HEK293 (cell line): ENCODE measurements around the gene COPZ1.

Experiments
- CTCF ChIA-PET: fragments of 350-600 bp; formaldehyde crosslinking; extraction: SDS; loops from one replicate; lab custom pipeline; 2021; ENCODE audit warnings: antibody characterized with exemption; lab: Yijun Ruan, JAX
- POLR2A ChIA-PET: fragments of 300-600 bp; formaldehyde crosslinking; extraction: SDS; loops from one replicate; lab custom pipeline; 2020; ENCODE audit warnings: antibody characterized with exemption, inconsistent platforms; lab: Yijun Ruan, JAX
- H3K27ac ChIP-seq: fragments of 200-500 bp; sonication (Bioruptor generic); 2 replicates; pipeline ENCODE4 v1.5.1; 2014; ENCODE audit warnings: low read depth, low read length, control low read depth, inconsistent platforms; ENCODE audit errors: extremely low read depth
- H3K36me3 ChIP-seq, 2 experiments: fragments of 200-500 bp in 1 of 2; sonication (Bioruptor generic) in 1 of 2; 1 replicate in 1 of 2; 2 replicates in 1 of 2; pipeline ENCODE4 v1.5.1; 2014 to 2017; ENCODE audit warnings: inconsistent platforms in 2 of 2, low read length in 2 of 2; ENCODE audit not compliant: control insufficient read depth in 2 of 2, insufficient read depth in 1 of 2
- H3K4me1 ChIP-seq: fragments of 200-500 bp; sonication (Bioruptor generic); 2 replicates; pipeline ENCODE4 v1.5.1; 2014; ENCODE audit warnings: mild to moderate bottlenecking, low read length, inconsistent platforms; ENCODE audit not compliant: control insufficient read depth, insufficient read depth
- H3K4me3 ChIP-seq: 2 replicates; pipeline ENCODE4 v1.5.1; 2011; ENCODE audit warnings: low read depth, mild to moderate bottlenecking, control low read depth, low read length, moderate library complexity
- H3K9me3 ChIP-seq: fragments of 200-500 bp; sonication (Bioruptor generic); 2 replicates; pipeline ENCODE4 v1.5.1; 2014; ENCODE audit warnings: low read depth, low read length, inconsistent platforms; ENCODE audit not compliant: control insufficient read depth, insufficient read depth
- ELK4 ChIP-seq: IDR thresholded peaks from 2 replicates; pipeline ENCODE4 v1.6.1; 2011; ENCODE audit warnings: mild to moderate bottlenecking, low read depth, low read length, borderline replicate concordance
- GLIS1 ChIP-seq: fragments of 450-650 bp; formaldehyde crosslinking; IDR thresholded peaks from 2 replicates; pipeline ENCODE4 v1.5.1; 2016; ENCODE audit warnings: missing biosample characterization, missing genetic modification characterization
- IKZF3 ChIP-seq: fragments of 450-650 bp; IDR thresholded peaks from 2 replicates; pipeline ENCODE4 v1.5.0; 2018; ENCODE audit warnings: missing biosample characterization, mild to moderate bottlenecking, missing genetic modification characterization, moderate library complexity
- INSM2 ChIP-seq: fragments of 450-650 bp; formaldehyde crosslinking; IDR thresholded peaks from 2 replicates; pipeline ENCODE4 v1.5.1; 2016; ENCODE audit warnings: missing biosample characterization, missing genetic modification characterization
- KLF17 ChIP-seq: fragments of 450-650 bp; formaldehyde crosslinking; IDR thresholded peaks from 2 replicates; pipeline ENCODE4 v1.5.1; 2016; ENCODE audit warnings: missing biosample characterization, missing genetic modification characterization
- RBAK ChIP-seq: fragments of 450-650 bp; formaldehyde crosslinking; IDR thresholded peaks from 2 replicates; pipeline ENCODE4 v1.5.1; 2016; ENCODE audit warnings: missing biosample characterization, missing genetic modification characterization
- SCRT1 ChIP-seq: fragments of 450-650 bp; formaldehyde crosslinking; IDR thresholded peaks from 2 replicates; pipeline ENCODE4 v1.5.1; 2016; ENCODE audit warnings: missing biosample characterization, missing genetic modification characterization, borderline replicate concordance
- SP7 ChIP-seq: fragments of 450-650 bp; formaldehyde crosslinking; IDR thresholded peaks from 2 replicates; pipeline ENCODE4 v1.5.1; 2016; ENCODE audit warnings: missing biosample characterization, missing genetic modification characterization
- WT1 ChIP-seq: fragments of 450-650 bp; formaldehyde crosslinking; IDR thresholded peaks from 2 replicates; pipeline ENCODE4 v1.5.1; 2016; ENCODE audit warnings: missing biosample characterization, missing genetic modification characterization
- YY1 ChIP-seq: fragments of 450-650 bp; formaldehyde crosslinking; IDR thresholded peaks from 2 replicates; pipeline ENCODE4 v1.5.1; 2018; ENCODE audit warnings: missing biosample characterization, missing genetic modification characterization
- ZBTB11 ChIP-seq: fragments of 450-650 bp; formaldehyde crosslinking; conservative IDR thresholded peaks from 2 replicates; pipeline ENCODE4 v1.5.1; 2016; ENCODE audit warnings: low read depth, missing biosample characterization, missing genetic modification characterization
- ZEB2 ChIP-seq: fragments of 450-650 bp; formaldehyde crosslinking; IDR thresholded peaks from 2 replicates; pipeline ENCODE4 v1.5.1; 2016; ENCODE audit warnings: missing biosample characterization, missing genetic modification characterization
- ZFHX2 ChIP-seq: fragments of 450-650 bp; formaldehyde crosslinking; conservative IDR thresholded peaks from 2 replicates; pipeline ENCODE4 v1.5.1; 2016; ENCODE audit warnings: missing biosample characterization, missing genetic modification characterization
- ZNF24 ChIP-seq: fragments of 450-650 bp; formaldehyde crosslinking; IDR thresholded peaks from 2 replicates; pipeline ENCODE4 v1.5.1; 2016; ENCODE audit warnings: missing biosample characterization, missing genetic modification characterization
- ZNF280C ChIP-seq: fragments of 450-650 bp; formaldehyde crosslinking; IDR thresholded peaks from 2 replicates; pipeline ENCODE4 v1.5.1; 2016; ENCODE audit warnings: missing biosample characterization, missing genetic modification characterization
- ZNF529 ChIP-seq: fragments of 450-650 bp; formaldehyde crosslinking; IDR thresholded peaks from 2 replicates; pipeline ENCODE4 v1.5.1; 2017; ENCODE audit warnings: missing genetic modification characterization, missing biosample characterization; ENCODE audit not compliant: insufficient replicate concordance
- ZNF530 ChIP-seq: fragments of 450-650 bp; formaldehyde crosslinking; IDR thresholded peaks from 2 replicates; pipeline ENCODE4 v1.5.1; 2016; ENCODE audit warnings: low read depth, missing biosample characterization, missing genetic modification characterization
- ZNF544 ChIP-seq: fragments of 450-650 bp; formaldehyde crosslinking; IDR thresholded peaks from 2 replicates; pipeline ENCODE4 v1.5.0; 2017; ENCODE audit warnings: missing biosample characterization, missing genetic modification characterization
- ZNF596 ChIP-seq: fragments of 450-650 bp; IDR thresholded peaks from 2 replicates; pipeline ENCODE4 v1.5.0; 2018; ENCODE audit warnings: missing biosample characterization, mild to moderate bottlenecking, missing genetic modification characterization, moderate library complexity
- ZNF600 ChIP-seq: fragments of 450-650 bp; formaldehyde crosslinking; IDR thresholded peaks from 2 replicates; pipeline ENCODE4 v1.5.1; 2016; ENCODE audit warnings: missing biosample characterization, missing genetic modification characterization
- ZNF664 ChIP-seq: fragments of 450-650 bp; formaldehyde crosslinking; IDR thresholded peaks from 2 replicates; pipeline ENCODE4 v1.5.1; 2016; ENCODE audit warnings: missing biosample characterization, missing genetic modification characterization
- ZNF692 ChIP-seq: fragments of 450-650 bp; formaldehyde crosslinking; IDR thresholded peaks from 2 replicates; pipeline ENCODE4 v1.5.1; 2016; ENCODE audit warnings: missing biosample characterization, missing genetic modification characterization
- ZNF76 ChIP-seq: fragments of 450-650 bp; formaldehyde crosslinking; IDR thresholded peaks from 2 replicates; pipeline ENCODE4; 2016; ENCODE audit warnings: low read depth, missing biosample characterization, missing genetic modification characterization, borderline replicate concordance
- ZSCAN16 ChIP-seq: fragments of 450-650 bp; formaldehyde crosslinking; IDR thresholded peaks from 2 replicates; pipeline ENCODE4 v1.5.1; 2016; ENCODE audit warnings: missing biosample characterization, missing genetic modification characterization
- ZXDB ChIP-seq: fragments of 450-650 bp; formaldehyde crosslinking; IDR thresholded peaks from 2 replicates; pipeline ENCODE4 v1.5.1; 2016; ENCODE audit warnings: missing biosample characterization, missing genetic modification characterization

COPZ1 gene

GRCh38 chr12:54286042-54287030 lies 38.6 kb upstream of the COPZ1 start:
- H3K36me3 ChIP-seq, result peaks cover 53 to 66% of the 10 kb centered on the region in 2 experiments
- CTCF ChIA-PET, result interaction anchor here (0.9 to 3.7 kb wide), 11 partner anchors 9 to 93 kb away, joined by 3 to 27 read pairs (median 8); partner anchors contain the start of gene NFE2
- H3K4me3 ChIP-seq, result no peak overlapping the region
- H3K4me1 ChIP-seq, result peaks cover 7% of the 10 kb centered on the region
- no peaks in the 10 kb centered on the region for H3K9me3 ChIP-seq
- POLR2A ChIA-PET, result interaction anchor here (0.6 to 2.5 kb wide), 21 partner anchors 9 to 102 kb away, joined by 3 to 27 read pairs (median 4); partner anchors contain the start of genes COPZ1, NFE2 and SMUG1
- no peak overlapping the region for H3K27ac ChIP-seq
- TF ChIP-seq GLIS1 (0 out of 2 replicates have a peak, but pooled peaks have one; percentile 17), ZSCAN16 (tag by site-specific recombination) (no peak), KLF17 (tag by site-specific recombination) (peak; percentile 48; the same call in 1 of the 2 replicates), WT1 (tag by site-specific recombination) (peak; percentile 63), ZXDB (peak; percentile 49), ZEB2 (tag by site-specific recombination) (peak; percentile 20; the same call in 1 of the 2 replicates), ZNF24 (tag by site-specific recombination) (0 out of 2 replicates have a peak, but pooled peaks have one; percentile 37), ZNF664 (tag by site-specific recombination) (no peak), ZNF600 (tag by site-specific recombination) (peak; percentile 88), ELK4 (no peak), ZNF544 (no peak), ZNF692 (tag by site-specific recombination) (no peak), ZNF280C (no peak), ZNF529 (no peak), ZNF530 (tag by site-specific recombination) (no peak), RBAK (tag by site-specific recombination) (no peak), SP7 (tag by site-specific recombination) (0 out of 2 replicates have a peak, but pooled peaks have one; percentile 45), ZFHX2 (no peak), YY1 (tag by site-specific recombination) (no peak), INSM2 (tag by site-specific recombination) (peak; percentile 84; the same call in 1 of the 2 replicates), ZBTB11 (tag by site-specific recombination) (no peak), ZNF596 (no peak), IKZF3 (tag by site-specific recombination) (peak; percentile 48), SCRT1 (tag by site-specific recombination) (peak; percentile 91), ZNF76 (no peak)
